SK-N-MC (cell line): ENCODE results near the gene STRN4.

Source experiments
- EZH2 ChIP-seq: fragments of 200-600 bp; sonication (generic); IDR thresholded peaks from one replicate; pipeline ENCODE4 v1.6.1; 2017; ENCODE audit warnings: antibody characterized with exemption
- POLR2AphosphoS5 ChIP-seq: IDR thresholded peaks from 2 replicates; pipeline ENCODE4 v1.6.1; 2012; ENCODE audit warnings: mild to moderate bottlenecking, low read depth, low read length, borderline replicate concordance

DNA sequence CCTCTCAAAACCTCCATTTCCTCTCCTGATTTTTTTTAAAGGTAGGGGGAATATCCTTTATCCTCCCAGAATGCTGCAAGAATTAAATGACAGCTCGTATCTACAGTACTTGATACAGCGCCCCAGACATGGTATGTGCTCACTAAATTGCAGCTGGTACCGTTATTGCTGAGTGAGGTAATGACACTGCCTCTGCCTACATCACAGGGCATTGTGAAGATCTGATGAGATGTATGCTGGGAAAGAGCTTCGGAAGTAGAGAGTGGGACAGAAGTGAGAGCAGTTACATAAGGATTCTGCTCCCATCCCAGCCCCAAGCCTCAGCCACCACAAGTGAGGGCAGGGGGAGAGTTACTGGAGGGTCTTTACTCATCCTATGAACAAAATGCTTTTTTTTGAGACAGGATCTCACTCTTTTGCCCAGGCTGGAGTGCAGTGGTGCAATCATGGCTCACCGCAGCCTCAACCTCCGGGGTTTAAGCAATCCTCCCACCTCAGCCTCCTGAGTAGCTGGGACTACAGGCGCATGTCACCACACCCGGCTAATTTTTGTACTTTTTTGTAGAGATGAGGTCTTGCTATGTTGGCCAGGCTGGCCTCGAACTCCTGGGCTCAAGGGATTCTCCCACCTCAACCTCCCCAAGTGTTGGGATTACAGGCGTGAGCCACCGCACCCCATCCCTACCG is 2.1 kb downstream of the STRN4 start:
- TF ChIP-seq EZH2 (no peak), POLR2AphosphoS5 (no peak)
